ENCODE measurements around the gene PEX6.

PEX6 gene

DNA sequence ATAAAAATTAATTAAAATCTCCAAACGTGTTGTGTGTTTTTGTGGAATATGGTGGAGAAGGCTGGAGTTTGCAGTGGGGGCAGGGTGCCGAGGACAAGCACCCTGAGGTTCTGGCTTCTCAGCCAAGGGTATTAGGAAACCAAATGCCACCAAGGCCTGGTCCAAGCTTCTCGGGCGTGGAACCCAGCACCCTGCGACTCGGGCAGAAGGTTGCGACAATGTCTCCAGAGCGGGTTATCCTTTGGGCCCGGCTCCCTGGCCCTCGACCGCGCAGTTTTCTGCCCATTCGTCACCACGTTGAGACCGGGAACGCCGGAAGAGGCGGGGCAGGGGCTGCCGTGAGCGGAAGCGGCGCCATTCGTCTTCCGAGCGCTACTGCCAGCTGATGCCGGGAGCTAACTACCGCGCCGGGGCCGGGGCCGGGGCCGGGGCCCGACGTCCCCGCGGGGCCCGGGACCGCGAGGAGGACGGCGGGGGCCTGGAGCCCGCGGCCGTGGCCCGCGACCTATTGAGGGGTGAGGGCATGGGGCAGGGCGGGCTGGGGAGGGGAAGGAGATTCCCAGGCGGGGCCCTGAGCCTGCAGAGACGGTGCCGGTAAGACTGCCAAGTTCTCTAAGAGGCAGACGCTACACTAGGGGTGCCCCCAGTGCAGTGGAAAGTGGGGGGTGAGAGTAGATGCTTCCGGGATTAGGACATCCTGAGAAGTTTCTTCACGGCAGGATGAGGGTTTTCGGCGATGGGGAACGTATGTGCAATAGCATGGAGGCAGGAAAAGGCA, 42.5 kb upstream of the PEX6 start, which contains the start of gene RRP36:
Gene RRP36 (plus strand): TSS at position 354 of the 778 bp plus-strand sequence. CDS start 32 bp downstream, at position 386.
- peak within 1 kb of the TSS; percentile 85 for H4K91ac ChIP-seq (ENCODE audit: low read depth, low read length, poor library complexity)
- H3K36me3 ChIP-seq (replicated peaks in 1 of 2; ENCODE audit: control insufficient read depth in 2 of 2, insufficient read depth in 2 of 2, low read length in 2 of 2): peaks cover 36 to 78% of the 10 kb centered on the region in 2 donors
- peak within 1 kb of the TSS; percentile 21 for H2BK5ac ChIP-seq (ENCODE audit: low read length)
- H3K27me3 ChIP-seq (ENCODE audit: control insufficient read depth in 3 of 3, insufficient read depth in 3 of 3, low read depth in 1 of 3, low read length in 3 of 3): no peaks in the 10 kb centered on the region
- peak within 1 kb of the TSS; percentile 82 to 87 for H3K4me3 ChIP-seq (ENCODE audit: low read length in 2 of 2)
- H3K23ac ChIP-seq (ENCODE audit: low read depth, low read length, poor library complexity): peak within 1 kb of the TSS; percentile 51
- peak within 1 kb of the TSS; percentile 63 for H3K4me2 ChIP-seq (ENCODE audit: insufficient read depth, low read length, poor library complexity, severe bottlenecking)
- H3K18ac ChIP-seq (ENCODE audit: low read length): peak within 1 kb of the TSS; percentile 84
- DNase-seq (ENCODE audit: low spot score): peak; percentile 61
- peak within 1 kb of the TSS; percentile 20 for H2AK5ac ChIP-seq (ENCODE audit: low read depth, low read length)
- H2AFZ ChIP-seq (ENCODE audit: low read length): peak within 1 kb of the TSS; percentile 89
- peak within 1 kb of the TSS; percentile 85 for H3K9ac ChIP-seq (ENCODE audit: low read depth, low read length, poor library complexity)
- H2BK120ac ChIP-seq (ENCODE audit: low read depth, low read length): peak within 1 kb of the TSS; percentile 69
- H2BK15ac ChIP-seq (ENCODE audit: low read length): no peak within 1 kb of the TSS
- H3K27ac ChIP-seq (replicated peaks; ENCODE audit: low read length): peak within 1 kb of the TSS; percentile 82
- no peak within 1 kb of the TSS for H2BK12ac ChIP-seq (ENCODE audit: low read length)
- peaks cover 5% of the 10 kb centered on the region in 2 donors for H3K4me1 ChIP-seq (ENCODE audit: control insufficient read depth in 2 of 2, insufficient read depth in 1 of 2, low read depth in 1 of 2, low read length in 2 of 2)
- peak within 1 kb of the TSS; percentile 95 for H3K14ac ChIP-seq (ENCODE audit: low read length)
- H3K4ac ChIP-seq (ENCODE audit: low read length): no peak within 1 kb of the TSS
- H4K8ac ChIP-seq (ENCODE audit: low read depth, low read length): peak within 1 kb of the TSS; percentile 74
- WGBS, 2 donors (ENCODE audit: extremely low coverage in 2 of 2, insufficient read length in 2 of 2, insufficient replicate concordance in 1 of 2): no CpG with 5 or more reads among the region's 56 CpGs
- H3K9me3 ChIP-seq (replicated peaks in 1 of 2; ENCODE audit: control insufficient read depth in 2 of 2, insufficient read depth in 1 of 2, low read depth in 1 of 2, low read length in 2 of 2): peaks cover 0 to 2% of the 10 kb centered on the region in 2 donors
- H3K79me1 ChIP-seq (ENCODE audit: low read depth, low read length): peaks cover 11% of the 10 kb centered on the region

DNA sequence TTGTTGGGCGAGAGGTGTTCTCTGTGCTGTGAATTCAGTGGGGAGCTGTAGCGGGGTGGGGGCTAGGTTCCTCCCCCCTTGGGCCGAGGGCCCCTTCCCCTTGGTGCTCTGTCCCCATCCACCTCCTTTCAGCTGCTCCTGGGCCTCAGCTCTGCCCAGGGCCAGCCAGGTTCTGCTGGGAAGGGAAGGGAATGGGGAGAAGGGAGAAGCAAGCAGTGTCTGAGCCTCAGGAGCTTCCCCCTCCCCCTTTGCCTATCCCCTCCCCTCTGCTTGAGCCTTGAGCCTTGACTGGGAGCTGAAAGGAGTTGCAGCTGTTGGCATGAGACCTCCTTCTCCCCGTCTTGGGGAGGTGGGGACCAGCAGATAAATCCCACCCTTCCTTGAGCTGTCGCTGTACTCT, 41.9 kb upstream of the PEX6 start:
- Histone ChIP-seq H2BK12ac (ENCODE audit: low read length) (no peak overlapping the region), H3K4me2 (ENCODE audit: insufficient read depth, low read length, poor library complexity, severe bottlenecking) (peak overlapping the region; percentile 63), H4K8ac (ENCODE audit: low read depth, low read length) (peak overlapping the region; percentile 74), H3K27ac (replicated peaks; ENCODE audit: low read length) (peak overlapping the region; percentile 82), H2BK5ac (ENCODE audit: low read length) (peak overlapping the region; percentile 21), H3K4me3 (ENCODE audit: low read length in 2 of 2) (peak overlapping the region in 1 of 2 donors; percentile 87), H3K14ac (ENCODE audit: low read length) (no peak overlapping the region), H3K79me1 (ENCODE audit: low read depth, low read length) (peaks cover 13% of the 10 kb centered on the region), H3K4me1 (ENCODE audit: control insufficient read depth in 2 of 2, insufficient read depth in 1 of 2, low read depth in 1 of 2, low read length in 2 of 2) (peaks cover 5% of the 10 kb centered on the region in 2 donors), H2AK5ac (ENCODE audit: low read depth, low read length) (peak overlapping the region; percentile 20), H3K9ac (ENCODE audit: low read depth, low read length, poor library complexity) (no peak overlapping the region), H3K9me3 (replicated peaks in 1 of 2; ENCODE audit: control insufficient read depth in 2 of 2, insufficient read depth in 1 of 2, low read depth in 1 of 2, low read length in 2 of 2) (peaks cover 0 to 2% of the 10 kb centered on the region in 2 donors), H3K27me3 (ENCODE audit: control insufficient read depth in 3 of 3, insufficient read depth in 3 of 3, low read depth in 1 of 3, low read length in 3 of 3) (no peaks in the 10 kb centered on the region), H2BK120ac (ENCODE audit: low read depth, low read length) (no peak overlapping the region), H3K4ac (ENCODE audit: low read length) (no peak overlapping the region), H2BK15ac (ENCODE audit: low read length) (no peak overlapping the region), H2AFZ (ENCODE audit: low read length) (peak overlapping the region; percentile 89), H3K36me3 (replicated peaks in 1 of 2; ENCODE audit: control insufficient read depth in 2 of 2, insufficient read depth in 2 of 2, low read length in 2 of 2) (peaks cover 31 to 77% of the 10 kb centered on the region in 2 donors), H3K18ac (ENCODE audit: low read length) (no peak overlapping the region), H4K91ac (ENCODE audit: low read depth, low read length, poor library complexity) (no peak overlapping the region), H3K23ac (ENCODE audit: low read depth, low read length, poor library complexity) (peak overlapping the region; percentile 51)
- WGBS, 2 donors (ENCODE audit: extremely low coverage in 2 of 2, insufficient read length in 2 of 2, insufficient replicate concordance in 1 of 2): no CpG with 5 or more reads among the region's 5 CpGs
- no peak for DNase-seq (ENCODE audit: low spot score)

DNA sequence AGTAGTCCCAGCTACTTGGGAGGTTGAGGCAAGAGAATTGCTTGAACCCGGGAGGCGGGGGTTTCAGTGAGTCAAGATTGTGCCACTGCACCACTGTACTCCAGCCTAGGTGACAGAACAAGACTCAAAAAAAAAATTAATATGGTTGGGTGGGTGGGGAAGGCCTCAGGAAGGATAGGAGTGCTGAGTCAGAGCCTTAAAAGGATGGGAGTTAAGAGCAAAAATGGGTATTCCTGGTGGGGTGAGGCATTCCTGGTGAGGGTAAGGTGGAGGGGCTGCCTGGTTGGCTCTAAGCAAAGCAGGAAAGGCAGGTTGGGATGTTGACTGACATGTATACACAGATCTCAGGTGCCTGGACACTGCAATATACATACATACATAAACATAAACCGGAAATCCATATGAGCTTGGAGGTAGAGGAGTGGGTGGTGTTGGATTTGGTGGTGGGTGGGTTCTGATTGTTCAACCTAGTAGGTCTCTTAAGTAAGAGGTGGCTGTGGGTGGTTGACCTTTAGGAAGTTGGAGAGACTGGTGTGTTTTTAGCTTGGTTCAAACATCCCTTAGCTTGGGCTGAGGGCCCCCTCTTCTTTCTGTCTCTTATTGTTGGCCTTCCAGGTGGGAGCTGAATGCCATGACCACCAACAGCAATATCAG, 41.2 kb upstream of the PEX6 start:
- no peak overlapping the region for H3K4ac ChIP-seq (ENCODE audit: low read length)
- H3K18ac ChIP-seq (ENCODE audit: low read length): no peak overlapping the region
- no peak for DNase-seq (ENCODE audit: low spot score)
- H3K9me3 ChIP-seq (replicated peaks in 1 of 2; ENCODE audit: control insufficient read depth in 2 of 2, insufficient read depth in 1 of 2, low read depth in 1 of 2, low read length in 2 of 2): peaks cover 0 to 2% of the 10 kb centered on the region in 2 donors
- no peak overlapping the region for H3K14ac ChIP-seq (ENCODE audit: low read length)
- no peak overlapping the region for H3K4me2 ChIP-seq (ENCODE audit: insufficient read depth, low read length, poor library complexity, severe bottlenecking)
- peaks cover 5 to 6% of the 10 kb centered on the region in 2 donors for H3K4me1 ChIP-seq (ENCODE audit: control insufficient read depth in 2 of 2, insufficient read depth in 1 of 2, low read depth in 1 of 2, low read length in 2 of 2)
- peak overlapping the region; percentile 74 for H4K8ac ChIP-seq (ENCODE audit: low read depth, low read length)
- no peak overlapping the region for H2BK5ac ChIP-seq (ENCODE audit: low read length)
- no peak overlapping the region for H2BK12ac ChIP-seq (ENCODE audit: low read length)
- H3K79me1 ChIP-seq (ENCODE audit: low read depth, low read length): peaks cover 16% of the 10 kb centered on the region
- H2AK5ac ChIP-seq (ENCODE audit: low read depth, low read length): no peak overlapping the region
- no CpG with 5 or more reads among the region's 3 CpGs for WGBS, 2 donors (ENCODE audit: extremely low coverage in 2 of 2, insufficient read length in 2 of 2, insufficient replicate concordance in 1 of 2)
- H3K36me3 ChIP-seq (replicated peaks in 1 of 2; ENCODE audit: control insufficient read depth in 2 of 2, insufficient read depth in 2 of 2, low read length in 2 of 2): peaks cover 29 to 72% of the 10 kb centered on the region in 2 donors
- H2AFZ ChIP-seq (ENCODE audit: low read length): no peak overlapping the region
- no peaks in the 10 kb centered on the region for H3K27me3 ChIP-seq (ENCODE audit: control insufficient read depth in 3 of 3, insufficient read depth in 3 of 3, low read depth in 1 of 3, low read length in 3 of 3)
- H2BK15ac ChIP-seq (ENCODE audit: low read length): no peak overlapping the region
- no peak overlapping the region for H2BK120ac ChIP-seq (ENCODE audit: low read depth, low read length)
- H3K23ac ChIP-seq (ENCODE audit: low read depth, low read length, poor library complexity): peak overlapping the region; percentile 51
- H3K4me3 ChIP-seq (ENCODE audit: low read length in 2 of 2): peak overlapping the region in 1 of 2 donors; percentile 87
- H3K9ac ChIP-seq (ENCODE audit: low read depth, low read length, poor library complexity): no peak overlapping the region
- H3K27ac ChIP-seq (replicated peaks; ENCODE audit: low read length): no peak overlapping the region
- H4K91ac ChIP-seq (ENCODE audit: low read depth, low read length, poor library complexity): no peak overlapping the region

- no peak overlapping the region for H3K14ac ChIP-seq (ENCODE audit: low read length)
- H2AK5ac ChIP-seq (ENCODE audit: low read depth, low read length): no peak overlapping the region
- DNase-seq (ENCODE audit: low spot score): no peak
- H3K23ac ChIP-seq (ENCODE audit: low read depth, low read length, poor library complexity): no peak overlapping the region
- H3K4ac ChIP-seq (ENCODE audit: low read length): no peak overlapping the region
- no peak overlapping the region for H4K91ac ChIP-seq (ENCODE audit: low read depth, low read length, poor library complexity)
- no peak overlapping the region for H2BK120ac ChIP-seq (ENCODE audit: low read depth, low read length)
- no peak overlapping the region for H3K4me3 ChIP-seq (ENCODE audit: low read length in 2 of 2)
- peaks cover 19% of the 10 kb centered on the region for H3K79me1 ChIP-seq (ENCODE audit: low read depth, low read length)
- no CpG with 5 or more reads among the region's 2 CpGs for WGBS, 2 donors (ENCODE audit: extremely low coverage in 2 of 2, insufficient read length in 2 of 2, insufficient replicate concordance in 1 of 2)
- H3K9ac ChIP-seq (ENCODE audit: low read depth, low read length, poor library complexity): no peak overlapping the region
- peaks cover 5 to 7% of the 10 kb centered on the region in 2 donors for H3K4me1 ChIP-seq (ENCODE audit: control insufficient read depth in 2 of 2, insufficient read depth in 1 of 2, low read depth in 1 of 2, low read length in 2 of 2)
- no peak overlapping the region for H2BK12ac ChIP-seq (ENCODE audit: low read length)
- no peak overlapping the region for H2BK5ac ChIP-seq (ENCODE audit: low read length)
- no peak overlapping the region for H3K27ac ChIP-seq (replicated peaks; ENCODE audit: low read length)
- H3K27me3 ChIP-seq (ENCODE audit: control insufficient read depth in 3 of 3, insufficient read depth in 3 of 3, low read depth in 1 of 3, low read length in 3 of 3): no peaks in the 10 kb centered on the region
- peaks cover 0 to 2% of the 10 kb centered on the region in 2 donors for H3K9me3 ChIP-seq (replicated peaks in 1 of 2; ENCODE audit: control insufficient read depth in 2 of 2, insufficient read depth in 1 of 2, low read depth in 1 of 2, low read length in 2 of 2)
- H2AFZ ChIP-seq (ENCODE audit: low read length): no peak overlapping the region
- H2BK15ac ChIP-seq (ENCODE audit: low read length): no peak overlapping the region
- no peak overlapping the region for H4K8ac ChIP-seq (ENCODE audit: low read depth, low read length)
- H3K36me3 ChIP-seq (replicated peaks in 1 of 2; ENCODE audit: control insufficient read depth in 2 of 2, insufficient read depth in 2 of 2, low read length in 2 of 2): peaks cover 20 to 62% of the 10 kb centered on the region in 2 donors
- no peak overlapping the region for H3K4me2 ChIP-seq (ENCODE audit: insufficient read depth, low read length, poor library complexity, severe bottlenecking)
- H3K18ac ChIP-seq (ENCODE audit: low read length): no peak overlapping the region
Measured at GRCh38 chr6:43019152-43019551, 40.2 kb upstream of the PEX6 start.
